Renal cortical epithelial cell (primary cell): Measurements from ENCODE around the gene SCNN1A. TPM values are rescaled to one million over a fixed set of nuclear protein-coding genes. Genes with fewer than 3 reads are reported as not detected.
"Not testable (repeated sequence)": the region's sequence is repeated elsewhere in the genome, so short reads cannot be mapped to it uniquely, and the experiment has no call there.

Experiments used
- DNase-seq: peaks from one replicate; pipeline ENCODE4 v3.0.0-alpha.2; 2011; ENCODE audit warnings: low read depth
- total RNA-seq: library from RNA; depleted of rRNA; stranded (reverse); fragments of >200 nt; gene quantifications from 2 replicates; pipeline ENCODE4 v1.2.3, GENCODE V29; 2014

SCNN1A gene
- total RNA-seq, 1 donor from 2014 or later: 243 TPM

GRCh38 chr12:6347367-6348338 lies 27.7 kb downstream of the SCNN1A start:
- peak; percentile 79 for DNase-seq

- no peak for DNase-seq
Observed at GRCh38 chr12:6346942-6347341, 28.4 kb downstream of the SCNN1A start.

- DNase-seq: no peak
Observed at GRCh38 chr12:6346235-6346832, 29.0 kb downstream of the SCNN1A start.

- DNase-seq: peak; percentile 96
Observed at GRCh38 chr12:6345319-6346091, 29.9 kb downstream of the SCNN1A start.

GRCh38 chr12:6344101-6344660 lies 31.2 kb downstream of the SCNN1A start:
- DNase-seq: peak; percentile 60

GRCh38 chr12:6343518-6343917 lies 31.8 kb downstream of the SCNN1A start:
- no peak for DNase-seq

GRCh38 chr12:6342140-6342889 lies 33.0 kb downstream of the SCNN1A start:
- DNase-seq: no peak

- peak; percentile 74 for DNase-seq
Observed at GRCh38 chr12:6341417-6342139, 33.8 kb downstream of the SCNN1A start, which contains the start of gene TNFRSF1A. Gene TNFRSF1A (minus strand): TSS chr12:6342076. CDS start chr12:6341814, 262 bp downstream.

- DNase-seq: no peak
Observed at GRCh38 chr12:6340745-6341416, 34.5 kb downstream of the SCNN1A start.

- DNase-seq: no peak
Observed at GRCh38 chr12:6340032-6340638, 35.2 kb downstream of the SCNN1A start.

- DNase-seq: no peak
Observed at GRCh38 chr12:6338955-6339354, 36.4 kb downstream of the SCNN1A start.

- DNase-seq: not testable (repeated sequence)
Observed at GRCh38 chr12:6338536-6338935, 36.8 kb downstream of the SCNN1A start.

- DNase-seq: no peak
Observed at GRCh38 chr12:6337958-6338433, 37.4 kb downstream of the SCNN1A start.

- DNase-seq: no peak
Observed at GRCh38 chr12:6336889-6337853, 38.2 kb downstream of the SCNN1A start.

- peak; percentile 99 for DNase-seq
Observed at GRCh38 chr12:6336079-6336888, 39.1 kb downstream of the SCNN1A start.

- peak; percentile 79 for DNase-seq
Observed at GRCh38 chr12:6335451-6336078, 39.8 kb downstream of the SCNN1A start.
